NCI-H345 (cell line): ENCODE measurements around the gene ABCB9.
"Not testable (repeated sequence)": the region's sequence is repeated elsewhere in the genome, so short reads cannot be mapped to it uniquely, and the experiment has no call there.

Experiments
- DNase-seq: peaks from one replicate; lab custom pipeline; 2025; lab: John Stamatoyannopoulos, UW

The ABCB9 gene

DNA sequence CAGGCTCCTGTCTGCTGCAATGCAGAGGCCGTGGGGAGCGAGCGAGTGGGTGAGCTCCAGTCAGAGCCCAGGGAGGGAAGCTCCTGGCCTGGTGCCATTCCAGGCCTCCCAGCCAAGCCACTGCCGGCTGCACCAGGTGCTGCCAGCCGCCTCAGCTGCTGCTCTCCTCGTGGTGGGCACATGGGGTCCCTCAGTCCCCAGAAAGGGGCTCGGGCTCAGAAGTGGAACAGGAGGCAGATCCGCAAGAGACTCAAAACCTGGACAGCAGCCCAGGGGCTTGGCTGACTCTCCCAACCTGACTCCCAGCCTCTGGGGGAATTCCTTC, 2.4 kb downstream of the ABCB9 start:
- DNase-seq, result no peak

GRCh38 chr12:122961531-122962329, 4.5 kb downstream of the ABCB9 start:
- no peak for DNase-seq

DNA sequence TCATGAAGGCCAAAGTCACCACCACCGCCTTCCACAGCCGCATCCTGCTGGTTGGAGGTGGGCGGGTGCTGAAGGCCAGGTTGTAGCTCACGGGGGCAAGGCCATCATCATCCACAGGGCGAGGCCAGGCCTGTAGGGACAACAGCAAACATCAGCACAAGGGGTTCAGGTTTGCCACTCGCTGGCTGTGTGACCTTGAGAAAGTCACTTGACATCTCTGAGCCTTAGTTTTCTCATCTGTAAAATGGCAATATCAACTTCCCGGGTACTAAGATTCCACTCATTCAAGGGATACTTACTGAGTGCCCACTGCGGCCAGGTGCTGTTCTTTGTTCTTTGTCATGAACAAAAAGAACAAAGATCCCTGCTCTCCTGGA, 6.1 kb downstream of the ABCB9 start:
- no peak for DNase-seq

- no peak for DNase-seq
These were observed 6.6 kb downstream of the ABCB9 start for GRCh38 chr12:122959566-122960192.

- DNase-seq, result no peak
These were observed 7.9 kb downstream of the ABCB9 start for GRCh38 chr12:122958198-122958888.

DNA sequence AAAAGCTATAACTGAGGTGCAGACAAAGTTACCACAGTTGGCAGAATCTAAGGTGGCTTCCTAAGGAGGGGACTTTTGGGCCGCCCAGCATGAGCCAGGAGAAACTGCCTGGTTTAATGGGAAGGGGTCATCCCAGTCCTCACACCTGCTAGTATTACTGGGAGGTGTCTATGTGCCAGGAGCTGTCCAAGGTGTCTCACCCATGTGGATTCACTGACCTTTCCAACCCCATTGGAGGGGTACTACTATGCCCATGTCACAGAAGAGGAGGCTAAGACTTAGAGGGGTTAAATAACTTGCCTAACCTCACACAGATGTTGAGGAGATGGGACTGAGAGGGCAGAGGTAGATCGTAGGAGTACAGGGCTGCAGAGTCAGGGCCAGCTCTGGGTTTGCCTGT, 10.2 kb downstream of the ABCB9 start:
- DNase-seq, result no peak

GRCh38 chr12:122955156-122955555, 11.1 kb downstream of the ABCB9 start:
- DNase-seq, result no peak

DNA sequence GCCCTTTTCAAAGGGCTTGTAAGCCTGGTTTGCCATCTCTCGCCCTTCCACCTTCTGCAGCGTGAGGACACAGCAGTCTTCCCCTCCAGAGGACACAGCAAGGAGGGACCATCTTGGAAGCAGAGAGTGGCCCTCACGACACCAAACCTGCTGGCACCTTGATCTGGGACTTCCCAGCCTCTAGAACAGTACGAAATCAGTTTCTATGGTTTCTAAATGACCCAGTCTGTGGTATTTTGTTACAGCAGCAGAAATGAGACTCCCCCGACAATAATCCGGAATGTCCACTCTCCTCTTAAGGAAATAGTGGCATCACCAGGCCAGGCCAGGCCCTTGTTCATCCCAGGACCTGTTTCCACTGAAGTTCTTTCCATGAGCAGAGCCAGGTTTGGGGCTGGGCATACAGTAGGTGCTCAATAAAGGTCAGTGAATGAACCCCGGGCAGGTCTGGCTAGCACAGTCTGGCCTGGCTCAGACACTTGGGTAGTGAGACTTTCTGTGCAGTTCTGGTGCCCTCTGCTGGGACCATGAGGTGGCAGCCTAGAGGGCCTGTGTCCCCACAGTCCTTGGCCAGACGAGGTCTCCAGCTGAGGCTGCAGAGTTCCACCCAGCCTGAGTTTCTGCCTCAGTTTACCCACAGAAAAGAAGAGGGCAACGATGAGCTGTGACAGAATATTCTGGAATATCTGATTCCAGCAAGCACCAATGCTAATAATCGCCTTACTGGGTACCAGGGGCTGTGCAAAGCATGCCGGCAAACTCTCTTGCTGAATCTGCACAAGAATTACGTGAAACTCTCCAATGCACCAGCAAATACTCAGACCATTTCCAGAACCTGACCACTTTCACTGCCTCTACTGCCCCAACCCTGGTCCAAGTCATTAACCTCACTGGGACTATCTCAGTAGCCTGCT, 14.0 kb downstream of the ABCB9 start:
- peak; percentile 49 for DNase-seq

GRCh38 chr12:122951406-122951805, 14.9 kb downstream of the ABCB9 start:
- no peak for DNase-seq

DNA sequence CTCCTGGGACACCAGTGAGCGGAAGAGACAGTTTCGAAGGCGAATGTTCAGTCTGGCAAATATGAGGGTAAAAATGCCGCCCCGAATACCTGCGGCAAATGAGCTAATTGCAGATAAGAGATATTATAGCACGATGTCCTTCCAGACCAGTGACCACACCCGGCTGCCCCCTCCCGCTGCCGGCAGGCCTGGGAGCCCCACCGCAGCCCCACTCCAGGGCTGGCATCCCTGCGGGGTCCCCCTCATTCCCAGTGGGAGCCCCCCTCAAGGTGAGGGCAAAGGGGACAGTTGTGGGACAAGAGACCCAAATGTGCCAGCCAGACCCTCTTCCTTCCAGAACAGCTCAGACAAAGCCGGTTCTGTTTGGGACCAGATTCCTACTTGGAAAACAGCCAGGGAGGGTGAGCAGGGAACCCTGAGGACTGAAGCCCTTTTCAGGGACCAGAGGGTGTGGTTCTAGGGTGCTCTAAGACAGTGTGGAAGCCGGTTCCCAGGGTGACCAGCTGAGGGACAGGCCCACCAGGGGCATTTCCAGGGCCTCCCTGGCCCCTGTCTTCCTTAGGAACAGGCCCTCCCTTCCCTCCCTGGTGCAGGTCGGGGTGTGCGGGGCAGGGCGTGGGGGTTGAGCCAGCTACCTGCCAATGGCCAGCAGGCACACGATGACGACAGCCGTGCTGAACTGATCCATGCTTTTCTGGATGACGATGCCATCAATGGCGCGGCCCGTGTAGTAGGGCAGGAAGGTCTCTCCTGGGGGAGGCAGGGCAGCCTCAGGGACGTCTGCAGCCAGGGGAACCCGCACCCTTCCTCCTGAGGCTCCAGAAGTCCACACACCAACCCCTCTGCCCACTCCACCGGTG, 16.2 kb downstream of the ABCB9 start:
- DNase-seq, result no peak

GRCh38 chr12:122949405-122949804, 16.9 kb downstream of the ABCB9 start:
- DNase-seq, result no peak

- no peak for DNase-seq
These were observed 17.7 kb downstream of the ABCB9 start for GRCh38 chr12:122948605-122949004.

- no peak for DNase-seq
These were observed 18.9 kb downstream of the ABCB9 start for GRCh38 chr12:122947352-122947792.

DNA sequence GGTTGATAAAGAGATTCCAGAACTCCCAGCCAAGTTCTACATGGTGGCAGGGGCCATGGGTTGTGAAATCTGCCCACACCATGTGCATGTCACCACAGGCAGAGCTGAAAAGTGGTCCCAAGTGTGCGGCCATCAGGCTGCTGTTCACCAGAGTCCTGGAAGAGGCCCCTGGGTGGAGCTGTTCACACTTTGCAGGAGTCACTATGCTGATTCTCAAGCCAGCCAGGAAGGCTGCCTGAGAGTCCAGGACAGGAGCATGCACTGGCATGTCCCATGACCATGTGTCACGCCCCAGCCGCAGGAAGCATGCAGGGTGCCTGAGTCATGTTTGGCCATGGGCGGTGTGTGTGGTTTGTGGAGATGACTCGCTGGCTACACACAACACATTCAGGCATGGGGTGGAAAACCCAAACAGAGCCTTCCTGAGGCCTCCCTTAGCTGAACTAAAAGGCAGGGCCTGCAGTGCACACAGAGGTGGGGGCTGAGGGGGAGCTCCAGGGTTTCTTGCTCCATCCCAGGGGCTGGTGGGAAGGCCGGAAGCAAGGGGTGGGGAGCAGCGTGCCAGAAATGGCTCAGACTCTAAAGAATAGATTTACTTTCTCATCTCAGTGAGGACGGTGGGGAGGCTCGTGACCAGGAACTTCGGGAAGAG, 19.4 kb downstream of the ABCB9 start:
- no peak for DNase-seq

GRCh38 chr12:122944605-122945592, 21.4 kb downstream of the ABCB9 start:
- no peak for DNase-seq

DNA sequence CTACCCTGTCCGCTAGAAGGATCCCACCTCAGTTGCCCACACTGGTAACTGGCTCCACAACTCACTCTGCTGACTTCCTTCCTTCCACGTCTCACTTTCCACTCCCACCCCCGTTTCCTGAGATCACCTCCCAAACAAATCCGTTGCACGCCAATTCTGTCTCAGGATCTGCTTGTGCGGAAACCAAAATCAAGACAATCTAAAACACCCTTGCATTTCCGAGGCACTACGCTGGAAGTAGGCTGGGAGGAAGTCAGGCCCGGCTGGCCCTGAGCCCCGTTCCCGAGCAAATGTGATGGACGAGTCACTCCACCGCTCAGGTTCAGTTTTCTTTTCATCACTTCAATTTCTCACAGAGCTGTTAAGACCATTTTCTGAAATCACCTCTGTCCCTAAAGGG, 23.1 kb downstream of the ABCB9 start:
- no peak for DNase-seq

DNA sequence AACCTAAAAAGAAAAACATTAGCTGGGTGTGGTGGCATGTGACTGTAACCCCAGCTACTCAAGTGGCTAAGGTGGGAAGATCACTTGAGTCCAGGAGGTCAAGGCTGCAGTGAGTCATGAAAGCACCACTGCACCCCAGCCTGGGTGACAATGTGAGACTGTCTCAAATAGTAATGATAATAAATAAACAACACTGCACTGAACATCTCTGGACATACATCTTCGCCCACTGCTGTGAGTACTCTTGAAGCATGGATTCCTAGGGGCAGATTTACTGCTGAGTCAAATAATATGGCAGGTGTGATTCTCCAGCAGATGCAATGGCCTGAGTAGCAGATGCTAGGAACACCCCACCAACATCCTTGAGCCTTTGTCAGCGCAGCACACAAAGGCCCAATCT, 23.6 kb downstream of the ABCB9 start:
- peak; percentile 38 for DNase-seq

DNA sequence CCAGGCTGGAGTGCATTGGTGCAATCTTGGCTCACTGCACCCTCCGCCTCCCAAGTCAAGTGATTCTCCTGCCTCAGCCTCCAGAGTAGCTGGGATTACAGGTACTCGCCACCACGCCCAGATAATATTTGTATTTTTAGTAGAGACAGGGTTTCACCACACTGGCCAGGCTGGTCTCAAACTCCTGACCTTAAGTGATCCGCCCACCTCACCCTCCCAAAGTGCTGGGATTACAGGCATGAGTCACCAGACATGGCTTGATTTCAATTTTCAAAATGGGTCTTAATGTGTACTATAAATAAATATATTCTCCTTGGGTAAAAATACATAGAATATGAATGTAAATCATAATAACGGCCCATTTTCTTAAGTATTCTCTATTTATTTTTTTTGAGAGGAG, 24.9 kb downstream of the ABCB9 start:
- DNase-seq, result not testable (repeated sequence)

DNA sequence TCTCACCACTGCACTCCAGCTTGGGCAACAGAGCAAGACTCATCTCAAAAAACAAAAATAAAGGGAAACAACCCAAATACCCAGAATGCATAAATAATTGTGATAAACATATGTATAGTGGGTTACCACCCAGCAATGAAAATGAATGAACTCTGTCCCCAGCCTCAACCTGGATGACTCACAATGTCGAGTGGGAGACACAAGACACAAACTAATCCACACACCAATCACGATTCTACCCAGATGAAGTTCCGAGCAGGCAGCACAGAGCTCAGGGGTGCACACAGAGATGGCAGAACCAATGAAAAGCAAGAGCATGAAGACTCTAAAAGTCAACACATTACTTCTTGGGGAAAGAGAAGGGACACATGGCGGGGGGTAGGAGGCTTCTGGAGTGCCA, 27.1 kb downstream of the ABCB9 start:
- DNase-seq, result no peak
